OCI-LY3 (cell line): ENCODE results near the gene ZBTB6.

Experiments used
- EZH2phosphoT487 ChIP-seq: fragments of 200-600 bp; shearing (Covaris generic); IDR thresholded peaks from 2 replicates; pipeline ENCODE4 v1.6.1; 2018; ENCODE audit warnings: antibody characterized with exemption, mixed run types, low read depth
- TF ChIP-seq, protein P1 (sequence below): fragments of 200-600, 300-600 bp; sonication (generic); IDR thresholded peaks from 2 replicates; pipeline ENCODE4 v1.5.1; 2014; ENCODE audit warnings: antibody characterized with exemption, low read length, low read depth

DNA sequence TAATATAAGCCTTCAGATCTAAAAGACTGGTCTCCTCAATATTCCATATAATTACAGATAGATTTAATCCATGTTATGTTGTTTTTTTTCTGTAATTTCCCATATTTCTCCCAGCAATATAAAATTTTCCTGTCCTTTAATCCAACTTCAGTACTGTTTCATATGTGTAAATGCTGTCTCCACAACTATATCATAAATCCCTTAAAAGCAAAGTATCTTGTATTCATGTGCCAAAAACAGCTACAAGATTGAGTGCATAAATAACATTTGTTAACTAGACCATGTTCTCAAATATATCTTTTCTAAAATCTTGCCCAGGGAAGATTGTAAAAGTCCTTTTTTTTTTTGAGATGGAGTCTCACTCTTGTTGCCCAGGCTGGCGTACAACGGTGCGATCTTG is 49.7 kb downstream of the ZBTB6 start:
- TF ChIP-seq, protein P1, sequence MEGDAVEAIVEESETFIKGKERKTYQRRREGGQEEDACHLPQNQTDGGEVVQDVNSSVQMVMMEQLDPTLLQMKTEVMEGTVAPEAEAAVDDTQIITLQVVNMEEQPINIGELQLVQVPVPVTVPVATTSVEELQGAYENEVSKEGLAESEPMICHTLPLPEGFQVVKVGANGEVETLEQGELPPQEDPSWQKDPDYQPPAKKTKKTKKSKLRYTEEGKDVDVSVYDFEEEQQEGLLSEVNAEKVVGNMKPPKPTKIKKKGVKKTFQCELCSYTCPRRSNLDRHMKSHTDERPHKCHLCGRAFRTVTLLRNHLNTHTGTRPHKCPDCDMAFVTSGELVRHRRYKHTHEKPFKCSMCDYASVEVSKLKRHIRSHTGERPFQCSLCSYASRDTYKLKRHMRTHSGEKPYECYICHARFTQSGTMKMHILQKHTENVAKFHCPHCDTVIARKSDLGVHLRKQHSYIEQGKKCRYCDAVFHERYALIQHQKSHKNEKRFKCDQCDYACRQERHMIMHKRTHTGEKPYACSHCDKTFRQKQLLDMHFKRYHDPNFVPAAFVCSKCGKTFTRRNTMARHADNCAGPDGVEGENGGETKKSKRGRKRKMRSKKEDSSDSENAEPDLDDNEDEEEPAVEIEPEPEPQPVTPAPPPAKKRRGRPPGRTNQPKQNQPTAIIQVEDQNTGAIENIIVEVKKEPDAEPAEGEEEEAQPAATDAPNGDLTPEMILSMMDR, result no peak
- no peak for TF ChIP-seq EZH2phosphoT487
